SIG-M5 treated with dmso at 0.1 percent for 504 hours (cell line): ENCODE measurements around the gene SEPHS1.
"Not testable (repeated sequence)": the region's sequence is repeated elsewhere in the genome, so short reads cannot be mapped to it uniquely, and the experiment has no call there.

Source experiments
- DNase-seq: peaks from one replicate; lab custom pipeline; 2025; ENCODE audit not compliant: unreplicated experiment; lab: John Stamatoyannopoulos, UW

The SEPHS1 gene

DNA sequence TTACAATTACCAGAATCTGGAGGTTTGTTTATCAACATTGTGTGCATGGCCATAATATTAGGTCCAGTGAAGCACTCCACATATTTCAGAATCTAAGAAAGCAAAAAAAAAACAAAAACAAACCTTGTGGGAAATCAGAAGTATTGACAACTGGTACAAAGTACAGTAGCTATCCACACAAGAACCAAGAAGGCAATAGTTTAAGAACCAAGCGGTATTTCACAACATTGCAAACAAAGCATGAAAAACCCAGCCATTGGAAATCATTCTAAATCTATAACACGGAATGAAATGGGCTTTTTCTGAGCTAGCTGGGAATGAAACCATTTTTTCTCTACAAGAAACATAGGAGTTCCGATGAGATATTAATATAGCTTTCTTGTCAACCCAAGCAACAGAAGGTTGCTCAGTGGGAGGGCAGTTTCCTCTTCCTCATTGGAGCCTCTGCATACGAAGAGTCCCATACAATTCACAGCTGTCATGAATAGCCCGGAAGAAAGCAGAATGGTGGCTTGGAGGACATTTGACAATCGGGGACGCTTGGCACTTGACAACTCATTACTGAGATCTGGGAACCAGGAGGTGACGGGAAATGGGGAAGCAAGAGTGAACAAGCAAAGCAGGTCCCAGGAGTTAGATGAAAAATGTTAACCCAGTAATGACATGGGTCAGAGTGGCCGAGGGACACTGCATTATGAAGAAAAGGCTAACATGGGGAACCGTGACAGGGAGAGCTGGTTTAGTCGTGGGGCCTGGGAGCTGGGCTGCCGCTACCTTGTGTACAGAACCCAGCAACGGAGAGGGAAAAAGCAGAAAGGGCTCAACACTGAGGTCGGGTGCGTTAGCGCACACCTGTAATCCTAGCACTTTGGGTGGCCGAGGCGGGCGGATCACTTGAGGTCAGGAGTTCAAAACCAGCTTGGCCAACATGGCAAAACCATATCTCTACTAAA lies 56.0 kb downstream of the SEPHS1 start:
- no peak for DNase-seq

DNA sequence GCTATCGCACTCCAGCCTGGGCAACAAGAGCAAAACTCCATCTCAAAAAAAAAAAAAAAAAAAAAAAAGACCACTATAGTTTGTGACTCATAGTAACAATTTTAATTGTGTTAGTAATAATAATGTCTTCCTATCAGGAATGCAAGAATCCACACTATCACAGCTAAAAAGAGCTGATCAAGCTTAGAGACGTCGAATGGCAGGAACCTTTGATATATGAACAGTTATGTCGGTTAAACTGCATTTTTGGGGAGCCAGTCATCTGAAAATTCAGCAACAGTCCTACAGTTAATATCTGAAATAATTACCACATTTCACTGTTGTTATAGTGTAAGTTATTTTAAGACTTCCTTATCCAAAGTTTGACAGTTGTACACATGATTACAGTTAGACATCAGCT lies 57.0 kb downstream of the SEPHS1 start:
- DNase-seq = no peak

DNA sequence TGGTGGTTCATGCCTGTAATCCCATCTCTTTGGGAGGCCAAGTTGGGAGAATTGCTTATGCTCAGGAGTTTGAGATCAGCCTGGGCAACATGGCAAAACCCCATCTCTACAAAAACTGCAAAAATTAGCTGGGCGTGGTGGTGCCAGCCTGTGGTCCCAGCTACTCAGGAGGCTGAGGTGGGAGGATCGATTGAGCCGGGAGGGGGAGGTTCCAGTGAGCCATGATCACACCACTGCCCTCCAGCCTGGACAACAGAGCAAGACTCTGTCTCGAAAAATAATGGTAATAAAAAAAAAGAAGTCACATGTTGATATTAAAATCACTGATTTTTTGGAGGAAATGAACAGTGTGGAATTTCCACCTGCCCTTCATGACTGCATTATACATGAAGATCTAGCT lies 64.0 kb downstream of the SEPHS1 start:
- no peak for DNase-seq

DNA sequence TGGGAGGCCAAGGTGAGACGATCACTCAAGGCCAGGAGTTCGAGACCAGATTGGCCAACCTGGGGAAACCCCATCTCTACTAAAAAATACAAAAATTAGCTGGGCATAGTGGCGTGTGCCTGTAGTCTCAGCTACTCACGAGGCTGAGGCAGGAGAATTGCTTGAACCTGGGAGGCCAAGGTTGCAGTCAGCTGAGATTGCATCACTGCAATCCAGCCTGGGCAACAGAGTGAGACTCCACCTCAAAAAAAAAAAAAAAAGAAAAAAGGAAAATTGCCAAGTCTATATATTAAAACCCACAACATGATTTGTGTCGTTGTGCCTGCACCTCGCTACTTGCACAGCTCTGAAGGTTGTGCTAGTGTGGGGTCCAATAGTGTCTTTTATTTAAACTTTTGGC lies 65.7 kb downstream of the SEPHS1 start:
- not testable (repeated sequence) for DNase-seq

DNA sequence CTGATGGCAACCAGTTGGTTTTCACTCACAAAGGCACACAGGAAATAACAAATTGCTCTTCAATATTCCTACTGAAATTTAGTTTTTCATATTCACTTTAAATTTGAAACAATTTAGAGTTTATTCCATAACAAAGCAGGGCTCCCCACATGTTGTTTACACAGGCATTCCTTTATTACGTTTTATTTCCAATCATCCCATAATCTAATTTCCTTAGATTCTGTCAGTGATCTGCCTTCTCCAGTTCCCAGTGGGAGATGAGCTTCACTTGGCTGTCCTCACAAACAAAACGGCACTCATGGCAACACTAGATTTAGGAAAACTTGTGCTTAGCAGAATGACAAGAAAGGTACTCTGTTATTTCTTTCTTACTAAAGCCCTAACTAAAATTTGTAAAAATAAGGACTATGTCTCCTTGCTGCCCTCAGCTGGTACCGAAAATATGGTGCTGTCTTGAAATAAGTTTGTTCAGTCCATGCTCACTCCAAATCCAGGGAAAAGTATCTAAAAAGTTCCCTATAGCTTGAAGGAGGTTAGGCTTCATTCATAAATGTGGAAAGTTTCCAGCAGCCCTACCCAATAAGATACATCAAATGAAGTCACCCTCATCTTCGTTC lies 71.2 kb downstream of the SEPHS1 start:
- no peak for DNase-seq

DNA sequence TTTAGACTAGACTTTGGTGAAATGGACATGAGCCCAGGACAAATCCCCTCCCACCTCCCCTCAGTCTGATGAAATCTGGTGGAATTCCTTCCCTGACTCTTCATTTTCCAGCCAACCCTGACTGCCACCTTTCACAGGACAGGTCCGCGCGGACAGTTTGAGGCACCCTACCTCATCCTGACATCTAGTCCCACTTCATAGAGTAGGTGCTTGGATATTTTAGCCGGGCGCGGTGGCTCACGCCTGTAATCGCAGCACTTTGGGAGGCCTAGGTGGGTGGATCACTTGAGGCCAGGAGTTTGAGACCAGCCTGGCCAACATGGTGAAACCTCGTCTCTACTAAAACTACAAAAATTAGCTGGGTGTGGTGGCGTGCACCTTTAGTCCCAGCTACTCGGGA lies 71.9 kb downstream of the SEPHS1 start:
- not testable (repeated sequence) for DNase-seq

DNA sequence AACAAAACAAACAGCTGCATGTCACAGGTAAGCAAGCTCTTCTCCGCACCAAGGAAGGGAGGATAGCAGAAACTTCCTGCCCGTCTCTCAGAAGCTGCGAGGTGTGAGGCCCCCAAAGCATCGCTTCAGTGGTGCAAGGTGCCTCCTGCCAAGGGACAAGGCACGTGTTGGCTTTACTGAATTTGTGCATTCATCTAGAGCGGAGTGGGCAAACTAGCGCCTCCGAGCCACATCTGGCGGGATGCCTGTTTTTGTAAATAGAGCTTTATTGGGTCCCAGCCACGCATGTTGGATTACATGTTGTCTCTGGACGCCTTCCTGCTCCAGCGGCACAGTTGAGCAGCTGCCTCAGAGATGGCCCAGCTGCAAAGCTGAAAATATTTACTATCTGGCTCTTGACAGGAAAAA lies 75.9 kb downstream of the SEPHS1 start:
- no peak for DNase-seq

DNA sequence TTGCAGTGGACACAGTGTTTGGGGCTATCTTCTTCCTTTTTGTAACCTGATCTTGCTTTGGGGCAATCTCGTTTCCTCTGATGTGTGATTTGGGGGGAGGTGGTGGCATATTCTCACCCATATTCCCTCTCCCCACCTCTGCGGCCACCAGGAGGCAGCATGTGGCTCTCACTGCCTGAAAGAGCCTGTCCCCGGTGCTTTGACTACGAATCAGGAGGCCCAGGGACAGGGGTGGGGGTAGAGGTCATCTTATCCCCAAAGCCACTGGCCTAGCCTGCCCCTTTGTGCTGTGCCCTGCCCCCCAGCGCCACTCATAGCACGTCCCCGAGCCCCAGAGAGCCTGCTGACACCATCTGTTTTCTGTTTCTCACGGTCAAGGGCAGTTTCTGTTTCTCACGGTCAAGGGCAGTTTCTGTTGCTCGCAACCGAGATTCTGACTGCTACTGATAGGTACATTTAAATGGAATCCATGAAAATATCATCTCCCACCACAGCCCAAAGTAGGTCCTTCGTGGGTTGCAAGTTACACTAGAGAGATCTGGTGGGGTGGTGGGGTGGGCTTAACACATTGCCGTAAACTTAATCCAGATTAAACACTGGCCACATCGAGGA lies 76.4 kb downstream of the SEPHS1 start:
- DNase-seq = no peak

DNA sequence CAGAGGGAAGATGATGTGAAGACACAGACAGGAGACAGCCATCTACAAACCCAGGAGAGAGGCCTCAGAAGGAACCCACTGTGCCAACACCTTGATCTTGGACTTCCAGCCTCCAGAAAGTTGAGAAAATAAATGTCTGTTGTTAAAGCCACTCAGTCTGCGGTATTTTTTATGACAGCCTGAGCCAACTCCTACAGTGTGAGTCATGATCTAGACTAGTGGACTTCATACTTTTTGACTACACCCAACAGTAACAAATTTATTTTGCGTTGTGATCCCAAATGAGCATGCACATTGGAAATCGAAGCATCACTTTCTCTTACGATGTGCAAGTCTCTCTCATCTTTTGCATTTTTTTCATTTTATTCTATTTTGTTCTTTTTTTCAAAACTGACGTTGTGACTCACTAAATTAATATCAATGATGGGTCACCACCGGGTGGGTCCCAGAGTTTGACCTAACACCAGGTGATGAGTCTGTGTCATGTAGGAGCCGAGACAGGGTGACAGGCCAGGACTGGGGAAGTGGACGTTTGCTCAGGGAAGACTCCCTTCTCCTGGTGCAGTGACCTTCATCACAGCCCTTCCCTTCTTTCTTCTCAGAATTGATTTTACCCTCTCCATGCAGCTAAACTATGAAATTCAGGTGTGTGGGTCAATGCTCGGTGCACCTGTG lies 77.1 kb downstream of the SEPHS1 start:
- DNase-seq = no peak

DNA sequence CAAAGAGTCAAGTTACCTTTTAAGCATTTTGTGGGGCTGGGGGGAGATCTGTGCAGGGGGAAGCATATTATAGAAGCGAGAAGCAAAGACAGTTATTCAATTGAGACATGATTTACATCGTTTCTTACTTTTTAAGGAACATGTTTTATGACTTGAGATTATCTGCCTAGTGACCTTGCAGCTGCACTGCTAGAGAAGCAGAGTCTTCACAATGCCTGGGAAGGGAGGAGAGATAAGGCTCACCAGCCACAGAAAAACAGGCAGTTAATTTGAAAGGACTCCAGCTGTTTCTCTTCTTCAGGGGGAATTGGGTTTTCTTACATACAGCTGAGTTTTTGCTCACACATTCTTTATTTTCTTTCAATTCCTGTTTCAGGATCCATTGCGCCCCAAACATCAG lies 79.3 kb downstream of the SEPHS1 start:
- no peak for DNase-seq

DNA sequence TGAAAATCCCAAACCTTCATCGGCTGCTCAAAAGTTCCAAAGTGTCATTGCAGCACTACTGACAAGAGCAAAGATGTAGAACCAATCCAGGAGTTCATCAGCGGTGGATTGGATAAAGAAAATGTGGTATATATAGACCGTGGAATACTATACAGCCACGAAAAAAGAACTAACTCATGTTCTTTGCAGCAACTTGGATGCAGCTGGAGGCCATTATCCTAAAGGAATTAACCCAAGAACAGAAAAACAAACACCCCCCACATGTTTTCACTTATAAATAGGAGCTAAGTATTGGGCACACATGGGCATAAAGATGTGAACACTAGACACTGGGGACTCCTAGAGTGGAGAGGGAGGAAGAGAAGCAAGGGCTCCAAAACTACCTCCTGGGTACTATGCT lies 79.8 kb downstream of the SEPHS1 start:
- DNase-seq = no peak
